HG02885 (cell line): ENCODE results near the gene SLC13A5.

Source experiments
- ATAC-seq: cut with Tn5 transposase; IDR thresholded peaks from one replicate; pipeline ENCODE4 v1.9.1; 2021; ENCODE audit warnings: mild to moderate bottlenecking; ENCODE audit not compliant: unreplicated experiment, poor library complexity

SLC13A5 gene

GRCh38 chr17:6640536-6641246 lies 72.5 kb downstream of the SLC13A5 start, which contains the start of the genes KIAA0753 and TXNDC17:
KIAA0753 (minus strand) TSS chr17:6640711; CDS start chr17:6635103, 5,608 bp downstream.
TXNDC17 (plus strand) TSS chr17:6641060; CDS start chr17:6641083, 23 bp downstream.
- ATAC-seq, result peak; percentile 86

- ATAC-seq, result peak; percentile 7
Measured at GRCh38 chr17:6639586-6640535, 73.3 kb downstream of the SLC13A5 start.

GRCh38 chr17:6639014-6639585 lies 74.1 kb downstream of the SLC13A5 start:
- no peak for ATAC-seq

- ATAC-seq, result no peak
Measured at GRCh38 chr17:6638046-6638908, 74.9 kb downstream of the SLC13A5 start.

- no peak for ATAC-seq
Measured at GRCh38 chr17:6637458-6637840, 75.7 kb downstream of the SLC13A5 start.

GRCh38 chr17:6636616-6637457 lies 76.3 kb downstream of the SLC13A5 start:
- ATAC-seq, result no peak

GRCh38 chr17:6636105-6636504 lies 77.1 kb downstream of the SLC13A5 start:
- no peak for ATAC-seq
